SK-N-DZ (cell line): ENCODE data around the gene CCDC150.

ENCODE experiments used
- small RNA-seq, 2 experiments: library from RNA; depleted of rRNA; stranded (forward); fragments of <200 nt; gene quantifications; one replicate each; pipeline ENCODE3, GENCODE V24; 2014

CCDC150 gene

Small RNA genes within 50 kb of the gene (small RNA-seq; reads per million reads assigned to genes)
- gene RF00424, result 0 reads per million in 2 experiments
